Esophagus muscularis mucosa (tissue), 3 donors: ENCODE results near the gene HES2.

ENCODE experiments used
- CTCF ChIP-seq, 3 experiments: fragments of 200-600 bp in 2 of 3; fragments of 450-650 bp in 1 of 3; sonication (generic) in 2 of 3; IDR thresholded peaks; one replicate each; pipeline ENCODE4 v1.5.1; 2017 to 2019; ENCODE audit warnings: antibody characterized with exemption in 3 of 3, mild to moderate bottlenecking in 2 of 3, moderate library complexity in 1 of 3
- POLR2A ChIP-seq: fragments of 450-650 bp; IDR thresholded peaks from one replicate; pipeline ENCODE4 v1.6.1; 2017; ENCODE audit warnings: antibody characterized with exemption, moderate library complexity, mild to moderate bottlenecking, low read depth
- POLR2AphosphoS5 ChIP-seq, 2 donors: sonication (generic); formaldehyde crosslinking; IDR thresholded peaks; one replicate each; pipeline ENCODE4 v1.6.1; 2017; ENCODE audit warnings: antibody characterized with exemption in 2 of 2

DNA sequence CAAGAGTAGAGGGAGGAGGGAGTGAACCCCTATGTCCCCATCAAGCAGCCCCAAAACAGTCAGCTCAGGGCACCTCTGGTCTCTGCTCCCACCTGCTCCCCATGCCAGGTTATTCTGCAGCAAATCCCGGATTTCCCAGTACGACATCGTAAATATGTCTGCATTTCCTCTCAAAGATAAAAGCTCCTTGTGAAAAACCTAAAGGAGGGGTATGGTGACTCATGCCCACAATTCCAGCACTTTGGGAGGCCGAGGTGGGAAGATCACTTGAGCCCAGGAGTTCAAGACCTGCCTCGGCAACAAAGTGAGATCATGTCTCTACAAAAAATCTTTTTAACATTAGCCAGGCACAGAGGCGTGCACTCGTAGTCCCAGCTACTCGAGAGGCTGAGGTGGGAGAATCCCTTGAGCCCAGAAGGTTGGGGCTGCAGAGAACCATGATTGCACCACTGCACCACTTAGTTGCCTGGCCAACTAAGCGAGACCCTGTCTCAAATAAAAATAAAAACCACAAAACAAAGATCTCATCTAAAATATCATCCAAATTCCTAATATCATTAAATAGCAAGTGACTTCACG, 33.3 kb downstream of the HES2 start:
- no peak for TF ChIP-seq CTCF (IDR thresholded peaks at IDR 0.05)
- no peak for TF ChIP-seq POLR2A
- no peak for TF ChIP-seq POLR2AphosphoS5 (IDR thresholded peaks at IDR 0.05)
